NOMO-1 treated with dmso at 0.1 percent for 144 hours (cell line): Measurements from ENCODE around the gene CDCA7L.
"Not testable (repeated sequence)": the region's sequence is repeated elsewhere in the genome, so short reads cannot be mapped to it uniquely, and the experiment has no call there.

Source experiments
- DNase-seq: peaks from one replicate; lab custom pipeline; 2025; ENCODE audit not compliant: unreplicated experiment; lab: John Stamatoyannopoulos, UW

CDCA7L gene

DNA sequence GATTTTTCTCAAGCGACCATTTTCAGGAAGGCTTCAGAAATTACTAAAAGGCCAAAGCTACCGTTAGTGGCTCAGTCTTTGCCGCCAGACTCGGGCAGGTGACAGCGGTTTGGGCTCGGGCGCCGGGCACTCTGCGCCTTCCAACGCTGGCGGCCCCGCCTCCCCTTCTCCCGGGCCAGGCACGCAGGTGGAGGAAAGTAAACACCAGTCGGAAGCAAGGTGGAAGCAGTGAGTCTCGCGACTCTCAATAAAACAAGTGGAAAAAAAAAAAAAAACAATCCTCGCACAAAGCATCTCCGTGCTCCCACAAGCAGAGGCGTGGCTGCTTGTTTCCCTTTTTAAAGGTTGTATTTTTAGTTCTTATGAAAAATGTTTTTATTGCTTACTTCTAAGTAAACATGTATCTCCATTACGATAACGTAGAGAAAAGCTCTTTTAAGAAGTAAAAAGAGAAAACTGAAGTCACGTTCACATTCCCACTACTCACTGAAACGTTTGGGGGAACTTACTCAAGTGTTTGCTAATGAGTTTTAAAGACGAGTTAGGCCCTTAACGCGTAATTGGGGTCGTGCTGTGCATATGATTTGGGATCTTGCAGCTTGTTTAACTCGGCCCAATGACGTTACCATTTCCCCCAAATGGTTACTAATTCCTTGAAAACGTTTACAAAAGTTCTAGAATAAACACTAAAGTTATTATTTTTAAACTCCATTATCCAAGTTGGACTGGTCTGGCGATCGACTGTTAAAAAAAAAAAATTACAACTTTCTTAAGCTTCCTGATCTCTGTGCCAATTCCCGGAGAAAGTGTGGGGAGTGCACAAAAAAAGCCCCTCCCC, 864 bp downstream of the CDCA7L start:
- no peak for DNase-seq

DNA sequence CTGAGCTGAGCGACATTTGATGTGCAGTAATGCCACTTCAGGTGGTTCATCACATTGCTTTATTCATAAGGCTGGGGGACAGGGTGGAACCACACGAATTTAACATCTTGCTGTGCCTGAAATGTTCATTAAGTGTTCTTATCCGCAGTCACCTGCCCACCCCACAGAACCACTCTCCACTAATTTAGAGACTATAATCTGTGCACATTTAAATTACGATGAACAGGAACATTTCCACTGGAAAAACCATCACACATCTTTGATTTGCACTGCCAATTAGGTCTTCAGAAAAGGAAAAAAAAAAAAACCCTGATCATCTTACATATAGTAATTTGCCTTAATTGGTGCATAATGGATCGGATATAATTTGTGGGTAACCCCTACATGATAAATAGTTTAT, 2.3 kb downstream of the CDCA7L start:
- DNase-seq = no peak

DNA sequence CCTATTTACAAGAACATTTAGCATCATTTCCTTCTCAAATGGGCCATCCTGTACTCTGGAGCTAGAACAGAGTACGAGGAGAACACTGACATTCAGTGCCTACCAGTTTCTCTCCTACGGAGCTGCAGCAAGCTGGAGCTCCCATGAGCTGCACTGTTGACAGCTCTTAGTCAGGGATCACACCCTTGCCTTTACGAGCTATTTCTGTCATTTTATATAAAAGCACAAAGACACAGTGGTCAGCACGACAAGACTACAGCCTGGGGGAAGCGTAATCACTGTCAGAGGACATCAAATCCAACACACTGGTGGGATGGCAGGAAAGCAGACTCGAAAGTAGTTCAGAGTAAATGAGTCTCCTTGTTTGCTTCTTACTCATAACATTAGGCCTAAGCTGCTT, 2.7 kb downstream of the CDCA7L start:
- no peak for DNase-seq

DNA sequence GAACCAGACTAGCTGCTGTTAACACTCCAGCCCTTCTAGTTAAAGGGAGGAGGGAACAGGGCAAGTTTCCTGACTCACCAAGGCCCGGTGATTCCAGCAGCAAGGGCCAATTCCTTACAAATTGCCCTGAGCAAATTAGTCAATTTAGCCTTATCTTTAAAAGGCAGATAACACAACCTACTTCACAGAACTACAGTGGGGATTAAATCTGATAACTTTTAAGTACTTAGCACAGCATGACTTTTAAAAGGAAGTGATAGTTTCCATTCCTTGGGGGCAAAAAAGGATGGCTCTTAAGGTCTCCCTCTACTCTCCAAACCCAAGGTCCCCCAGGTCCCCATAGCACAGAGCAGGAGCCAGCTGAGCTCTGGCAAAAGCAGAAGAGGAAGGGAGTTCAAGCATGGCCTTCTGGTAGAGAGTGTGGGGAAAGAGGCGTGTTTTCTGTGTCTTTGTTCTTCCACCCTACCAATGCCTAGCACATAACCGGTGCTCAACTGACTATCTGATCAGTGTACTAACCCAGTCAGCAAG, 4.0 kb downstream of the CDCA7L start:
- peak; percentile 44 for DNase-seq

DNA sequence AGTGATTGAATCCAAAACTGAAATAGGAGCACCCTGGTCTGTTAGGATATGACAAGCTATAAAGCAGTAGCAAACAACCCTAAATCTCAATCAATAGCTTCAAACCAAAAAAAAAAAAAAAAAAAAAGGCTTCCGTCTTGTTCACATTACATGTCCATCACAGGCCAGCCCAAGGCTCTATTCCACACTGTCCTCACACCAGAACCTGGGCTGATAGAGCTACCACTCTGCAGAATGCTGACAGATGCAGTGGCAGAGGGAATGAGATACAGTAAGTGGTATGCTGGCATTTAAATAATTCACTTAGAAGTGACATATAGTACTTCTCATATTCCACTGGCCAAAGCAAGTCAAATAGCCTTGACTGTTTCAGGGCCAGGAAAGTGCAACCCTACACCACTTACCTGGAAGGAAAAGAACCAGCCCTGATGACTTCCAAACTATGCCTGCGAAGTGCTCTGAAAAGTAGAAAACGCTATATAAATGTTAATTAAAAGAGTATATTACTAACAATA, 5.8 kb downstream of the CDCA7L start:
- DNase-seq = no peak

DNA sequence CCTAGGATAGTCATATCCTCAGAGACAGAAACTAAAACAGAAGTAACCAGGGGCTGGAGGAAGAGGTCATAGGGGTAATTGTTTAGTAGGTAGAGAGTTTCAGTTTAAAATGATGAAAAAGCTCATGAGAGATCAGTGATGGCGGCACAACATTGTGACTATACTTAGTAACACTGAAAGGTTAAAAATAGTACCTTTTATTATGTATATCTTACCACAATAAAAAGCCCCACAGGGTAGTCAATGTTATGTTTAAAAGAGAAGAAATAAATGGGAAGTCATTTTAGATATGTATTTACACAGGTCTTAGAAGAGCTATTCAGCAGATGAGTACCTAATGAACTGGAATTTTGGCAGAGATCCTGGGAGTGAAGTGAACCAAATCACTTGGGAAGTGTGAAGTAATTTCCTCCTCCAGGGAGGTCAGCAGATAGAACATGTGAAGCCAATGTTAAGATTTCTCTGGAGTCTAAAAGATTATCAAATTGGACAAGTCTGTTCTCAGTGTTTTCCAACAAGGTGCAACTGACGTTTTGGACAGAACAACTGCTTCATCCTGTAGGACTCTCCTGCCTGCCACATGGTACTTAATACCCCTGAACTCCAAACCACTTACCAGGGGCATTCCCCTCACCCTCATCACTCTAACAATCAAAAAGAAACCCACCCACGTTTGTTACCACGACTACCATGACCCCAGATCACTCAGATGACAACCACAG, 6.4 kb downstream of the CDCA7L start:
- DNase-seq = no peak

DNA sequence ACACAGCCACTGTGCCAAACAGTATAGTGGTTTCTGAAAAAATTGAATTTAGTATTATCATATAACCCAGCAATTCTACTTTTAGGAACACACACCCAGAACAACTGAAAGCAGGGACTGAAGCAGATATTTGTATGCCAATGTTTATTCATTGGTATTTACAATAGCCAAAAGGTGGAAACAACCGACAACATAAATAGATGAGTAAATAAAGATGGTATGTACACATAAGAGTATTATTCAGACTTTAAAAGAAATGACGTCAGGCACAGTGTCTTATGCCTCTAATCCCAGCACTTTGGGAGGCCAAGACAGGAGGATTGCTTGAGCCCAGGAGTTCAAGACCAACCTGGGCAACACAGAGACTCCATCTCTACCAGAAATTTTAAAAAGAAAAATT, 7.2 kb downstream of the CDCA7L start:
- no peak for DNase-seq

DNA sequence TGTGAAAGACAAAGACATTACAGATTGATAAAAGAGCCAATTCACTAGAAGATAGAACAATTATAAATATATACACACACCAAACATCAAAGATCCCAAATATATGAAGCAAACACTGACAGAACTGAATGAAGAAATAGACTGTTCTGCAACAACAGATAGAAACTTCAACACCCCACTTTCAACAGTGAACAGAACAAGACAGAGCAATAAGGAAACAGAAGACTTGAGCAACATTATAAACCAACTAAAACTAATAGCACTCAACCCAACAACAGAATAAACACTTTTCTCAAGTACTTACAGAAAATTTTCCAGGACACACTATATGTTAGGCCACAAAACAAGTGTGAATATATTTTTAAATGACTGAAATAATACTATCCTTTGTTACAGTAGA, 10.9 kb downstream of the CDCA7L start:
- DNase-seq = no peak

DNA sequence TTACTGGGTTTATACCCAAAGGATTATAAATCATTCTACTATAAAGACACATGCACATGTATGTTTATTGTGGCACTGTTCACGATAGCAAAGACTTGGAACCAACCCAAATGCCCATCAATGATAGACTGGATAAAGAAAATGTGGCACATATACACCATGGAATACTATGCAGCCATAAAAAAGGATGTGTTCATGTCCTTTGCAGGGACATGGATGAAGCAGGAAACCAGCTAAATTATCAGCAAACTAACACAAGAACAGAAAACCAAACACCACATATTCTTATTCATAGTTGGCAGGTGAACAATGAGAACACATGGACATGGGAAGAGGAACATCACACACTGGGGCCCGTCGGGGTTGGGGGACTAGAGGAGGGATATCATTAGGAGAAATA, 12.4 kb downstream of the CDCA7L start:
- DNase-seq = not testable (repeated sequence)

DNA sequence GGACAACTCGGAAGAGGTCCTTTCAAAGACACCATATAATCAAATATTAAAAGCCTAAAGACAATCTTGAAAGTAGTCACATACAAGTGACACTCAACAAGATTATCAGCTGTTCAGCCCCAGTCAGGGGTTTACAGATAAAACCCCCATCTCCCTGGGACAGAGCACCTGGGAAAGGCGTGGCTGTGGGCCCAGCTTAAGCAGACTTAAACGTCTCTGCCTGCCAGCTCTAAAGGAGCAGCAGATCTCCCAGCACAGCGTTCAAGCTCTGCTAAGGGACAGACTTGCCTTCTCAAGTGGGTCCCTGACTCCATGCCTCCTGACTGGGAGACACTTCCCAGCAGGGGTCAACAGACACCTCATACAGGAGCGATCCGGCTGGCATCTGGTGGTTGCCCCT, 18.0 kb downstream of the CDCA7L start:
- no peak for DNase-seq

DNA sequence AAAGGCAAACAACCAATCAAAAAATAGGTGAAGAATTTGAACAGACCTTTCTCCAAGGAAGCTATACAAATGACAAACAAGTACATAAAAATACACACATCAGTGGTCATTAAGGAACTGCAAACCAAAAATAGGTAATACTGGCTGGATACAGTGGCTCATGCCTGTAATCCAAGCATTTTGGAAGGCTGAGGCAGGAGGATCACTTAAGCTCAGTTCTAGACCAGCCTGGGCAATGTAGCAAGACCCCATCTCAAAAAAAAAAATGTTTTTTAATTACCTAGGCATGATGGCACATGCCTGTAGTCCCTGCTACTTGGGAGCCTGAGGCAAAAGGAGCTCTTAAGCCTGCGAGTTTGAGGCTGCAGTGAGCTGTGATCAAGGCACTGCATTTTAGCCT, 19.3 kb downstream of the CDCA7L start:
- DNase-seq = no peak

DNA sequence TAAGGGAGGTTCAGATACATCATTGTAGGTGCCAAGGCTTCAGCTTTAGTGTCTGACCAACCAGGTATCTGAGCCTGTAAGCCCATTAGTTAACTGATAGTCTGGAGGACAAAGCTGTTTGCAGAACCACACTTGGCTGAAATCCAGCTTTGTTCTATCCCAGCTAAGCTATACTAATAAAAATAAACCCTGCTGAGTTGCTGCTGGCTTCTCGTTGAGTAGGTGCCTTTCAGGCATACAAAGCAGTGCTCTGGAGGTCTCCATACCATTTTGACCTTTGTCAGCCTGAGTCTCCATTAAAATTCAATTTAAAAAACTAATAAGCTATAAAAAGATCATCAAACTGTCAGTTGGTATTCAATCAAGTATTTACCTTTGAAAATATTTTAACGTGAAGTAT, 22.0 kb downstream of the CDCA7L start:
- DNase-seq = no peak

DNA sequence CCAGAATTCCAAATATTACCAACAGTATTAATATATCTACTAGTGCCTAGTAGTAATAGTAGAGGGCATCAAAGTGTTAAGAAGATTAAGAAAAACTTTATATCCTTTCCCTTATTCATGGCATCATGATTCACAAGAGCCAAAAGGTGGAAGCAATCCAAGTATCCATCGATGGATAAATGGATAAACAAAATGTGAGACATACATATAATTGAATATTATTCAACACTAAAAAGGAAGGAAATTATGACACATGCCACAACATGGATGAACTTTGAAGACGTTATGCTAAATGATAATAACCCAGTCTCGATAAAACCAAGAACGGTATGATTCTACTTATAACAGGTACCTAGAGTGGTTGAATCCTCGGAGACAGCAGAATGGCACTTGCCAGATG, 23.1 kb downstream of the CDCA7L start:
- DNase-seq = no peak

DNA sequence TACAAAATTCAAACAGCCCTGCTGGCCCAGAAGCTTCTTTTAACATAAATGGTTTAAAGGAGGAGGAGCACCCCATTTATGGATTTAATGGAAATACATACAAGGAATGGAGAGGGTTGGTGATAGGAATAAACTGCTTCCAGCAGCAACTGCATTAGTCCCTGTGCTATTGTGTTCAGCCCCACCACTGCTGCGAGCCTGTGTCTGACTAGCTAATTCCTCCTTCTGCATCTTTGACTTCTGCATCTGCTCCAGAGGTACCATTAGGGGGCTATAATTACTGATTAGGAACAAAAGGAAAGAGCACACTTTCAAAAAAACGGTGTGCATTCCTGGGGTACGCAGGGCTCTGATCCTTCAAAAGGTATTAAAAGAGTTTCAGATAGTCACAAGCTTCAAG, 24.8 kb downstream of the CDCA7L start:
- DNase-seq = no peak

DNA sequence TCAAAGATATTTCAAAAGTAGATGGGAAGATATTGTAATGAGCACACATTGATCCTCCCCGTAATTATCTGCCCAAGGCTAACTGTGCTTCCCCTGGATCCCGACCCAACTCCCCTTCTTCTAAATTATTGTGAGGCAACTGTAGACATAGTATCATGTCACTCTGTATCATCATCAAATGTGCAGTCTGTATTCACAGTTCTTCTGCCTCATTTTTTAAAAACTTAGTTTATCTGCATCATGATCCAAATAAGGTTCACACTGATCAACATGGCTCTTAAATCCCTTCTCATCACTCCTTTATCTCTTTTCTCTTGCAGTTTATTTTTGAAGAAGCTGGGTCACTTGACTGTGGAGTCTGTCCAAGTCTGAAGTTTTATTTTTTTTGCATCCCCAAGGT, 27.5 kb downstream of the CDCA7L start:
- no peak for DNase-seq

DNA sequence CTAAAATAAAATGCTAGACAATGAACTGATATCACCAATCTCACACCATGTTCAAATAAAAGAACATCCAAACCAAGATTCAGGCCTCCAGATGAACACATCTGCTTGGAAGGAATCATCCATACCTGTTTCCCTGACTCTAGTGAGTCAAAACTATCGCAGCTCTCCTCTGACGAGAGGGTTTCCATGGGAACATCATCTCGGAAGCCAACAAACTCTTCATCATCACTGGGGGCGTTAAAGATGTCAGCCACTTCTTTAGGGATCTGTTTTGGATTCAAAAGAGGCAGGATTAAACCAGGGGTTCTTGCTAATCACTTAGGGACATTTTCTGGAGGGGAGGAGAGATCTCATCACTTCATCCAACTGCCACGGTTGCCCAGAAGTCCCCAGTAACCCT, 29.1 kb downstream of the CDCA7L start:
- no peak for DNase-seq

DNA sequence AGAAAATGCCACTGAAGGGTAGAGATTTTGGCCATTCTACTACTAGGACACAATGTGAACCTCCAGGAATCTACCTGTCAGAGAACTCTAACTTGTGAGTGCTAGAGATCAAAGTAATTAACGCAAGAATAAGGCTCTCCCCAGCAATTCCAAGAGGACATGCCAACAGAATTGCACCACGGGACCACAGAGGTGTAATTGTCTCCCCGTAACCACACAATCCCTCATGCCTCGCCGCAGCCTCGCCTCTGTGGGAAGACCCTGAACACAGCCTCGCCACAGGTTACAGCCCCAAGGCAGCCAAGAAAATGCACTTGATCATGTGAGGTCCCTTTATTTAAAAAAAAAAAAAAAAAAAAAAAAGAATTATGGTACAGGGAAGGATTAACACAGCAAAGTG, 29.5 kb downstream of the CDCA7L start:
- no peak for DNase-seq

DNA sequence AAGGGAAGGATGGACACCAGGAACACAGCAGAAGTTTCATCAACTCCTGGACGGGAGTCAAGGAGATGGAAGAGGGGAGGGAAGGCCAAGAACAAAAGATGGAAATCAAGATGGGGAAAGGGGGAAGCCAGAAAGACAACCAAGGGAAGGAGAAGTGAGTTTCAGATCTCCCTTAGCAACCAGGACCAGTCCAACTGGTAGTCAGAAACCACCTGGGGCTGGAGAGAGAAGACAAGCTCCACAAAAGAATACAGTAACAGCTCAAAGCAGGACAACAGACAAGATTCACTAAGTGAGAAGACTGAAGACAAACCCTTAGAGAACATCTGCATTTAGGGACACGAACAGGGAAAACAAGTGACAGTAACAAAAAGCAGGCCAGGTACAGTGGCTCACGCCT, 30.6 kb downstream of the CDCA7L start:
- DNase-seq = no peak

DNA sequence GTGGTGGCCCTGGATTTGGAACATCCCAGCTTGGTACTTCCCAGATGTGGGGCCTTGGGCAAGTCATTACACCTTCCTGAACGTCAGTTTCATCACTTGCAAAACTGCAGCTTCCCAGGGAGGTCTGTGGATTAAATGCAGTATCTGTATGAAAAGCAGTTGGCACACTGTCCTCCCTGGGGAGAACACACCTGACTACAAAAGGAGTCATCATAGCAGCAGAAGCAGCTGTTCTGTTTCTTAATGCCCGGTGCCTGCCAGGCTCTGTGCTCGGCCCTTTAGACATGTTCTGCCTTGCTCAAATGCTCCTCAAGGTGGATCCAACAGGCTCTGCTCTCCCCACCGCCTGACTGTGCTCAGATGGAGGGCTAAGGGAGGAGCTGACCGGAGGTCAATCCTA, 31.0 kb downstream of the CDCA7L start:
- DNase-seq = no peak

DNA sequence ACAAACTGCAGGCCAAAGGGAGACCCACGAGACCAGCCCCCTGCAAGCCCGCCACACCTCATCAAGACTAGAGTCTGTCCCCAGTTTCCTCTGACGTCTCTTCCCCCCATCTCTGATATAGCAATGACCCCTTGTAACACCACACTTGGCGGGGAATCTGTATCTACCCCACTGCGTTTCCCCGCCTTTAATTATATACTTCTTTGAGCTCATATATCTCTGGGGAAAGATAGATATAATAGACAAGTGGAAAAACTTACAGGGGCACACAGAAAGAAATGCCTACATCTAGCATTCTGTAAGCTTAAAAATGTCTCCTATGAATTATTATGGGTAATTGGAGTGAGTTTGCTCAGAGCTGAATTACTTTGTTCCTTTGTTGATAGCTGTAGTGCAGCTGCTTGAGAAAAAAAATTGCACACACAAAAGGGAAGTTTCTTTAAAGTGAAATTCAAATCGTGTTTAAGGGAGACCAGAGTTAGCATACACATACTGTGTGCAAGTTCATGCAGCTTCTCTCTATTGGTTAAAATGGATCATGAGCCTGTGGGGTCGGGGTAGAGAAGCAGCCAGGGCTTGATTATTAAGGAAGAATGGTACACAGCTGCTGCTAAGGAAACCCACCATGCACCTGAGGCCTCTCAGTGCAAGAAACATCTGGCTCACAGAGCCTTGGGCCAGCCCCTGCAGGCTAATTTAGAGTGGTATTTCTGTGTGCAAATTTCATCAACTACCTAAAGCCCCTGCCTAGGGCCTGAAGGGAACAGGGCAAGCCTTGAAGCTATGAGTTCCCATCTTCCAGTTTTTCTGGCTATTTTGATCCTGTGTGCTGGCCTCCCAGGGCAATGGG, 32.5 kb downstream of the CDCA7L start:
- no peak for DNase-seq

DNA sequence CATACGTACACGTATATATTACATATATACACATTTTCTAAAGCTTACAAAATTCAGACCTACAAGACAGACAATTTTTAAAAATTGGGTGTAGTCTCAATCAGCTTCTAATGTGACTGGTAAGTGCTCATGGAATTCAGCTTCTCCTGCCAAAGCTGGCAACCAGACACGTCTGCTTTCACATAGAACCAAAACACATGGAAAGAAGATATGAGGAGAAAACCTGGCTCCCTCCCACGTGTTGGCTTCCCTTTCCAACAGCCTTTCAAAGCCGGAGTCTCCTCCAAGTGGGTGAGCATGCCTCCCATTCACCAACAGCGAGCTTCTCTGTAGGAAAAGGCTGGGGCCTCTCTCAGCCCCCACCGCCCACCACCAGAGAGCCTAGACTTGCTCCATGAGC, 33.4 kb downstream of the CDCA7L start:
- DNase-seq = no peak
